Measurements from ENCODE around the gene LRIT3. TPM values are rescaled to one million over a fixed set of nuclear protein-coding genes. Genes with fewer than 3 reads are reported as not detected.

LRIT3 gene
- total and polyA plus RNA-seq, 2 of the 8 experiments (the other 6 are each of a cell fraction or from before 2014, with no cell fraction given), result 0.11 TPM; not detected in 1

DNA sequence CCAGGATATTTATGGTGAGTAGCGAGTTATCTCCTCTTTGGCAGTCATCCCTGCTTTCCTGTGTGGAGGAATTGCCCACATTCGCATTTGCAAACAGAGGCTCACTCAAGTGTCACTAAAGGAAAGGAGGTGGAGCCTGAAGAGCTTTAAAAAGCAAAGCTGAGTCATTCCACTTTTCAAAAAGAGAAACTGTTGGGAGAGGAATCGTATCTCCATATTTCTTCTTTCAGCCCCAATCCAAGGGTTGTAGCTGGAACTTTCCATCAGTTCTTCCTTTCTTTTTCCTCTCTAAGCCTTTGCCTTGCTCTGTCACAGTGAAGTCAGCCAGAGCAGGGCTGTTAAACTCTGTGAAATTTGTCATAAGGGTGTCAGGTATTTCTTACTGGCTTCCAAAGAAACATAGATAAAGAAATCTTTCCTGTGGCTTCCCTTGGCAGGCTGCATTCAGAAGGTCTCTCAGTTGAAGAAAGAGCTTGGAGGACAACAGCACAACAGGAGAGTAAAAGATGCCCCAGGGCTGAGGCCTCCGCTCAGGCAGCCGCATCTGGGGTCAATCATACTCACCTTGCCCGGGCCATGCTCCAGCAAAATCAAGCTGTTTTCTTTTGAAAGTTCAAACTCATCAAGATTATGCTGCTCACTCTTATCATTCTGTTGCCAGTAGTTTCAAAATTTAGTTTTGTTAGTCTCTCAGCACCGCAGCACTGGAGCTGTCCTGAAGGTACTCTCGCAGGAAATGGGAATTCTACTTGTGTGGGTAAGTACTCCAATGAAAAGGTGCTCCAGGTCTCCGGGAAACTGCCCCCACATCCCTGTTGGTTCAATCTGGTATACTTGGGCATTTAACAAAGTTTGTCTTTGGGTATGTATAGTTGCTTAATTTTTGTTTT, 65.0 kb downstream of the LRIT3 start, which contains the start of gene EGF:
Gene EGF (plus strand): TSS at position 178 of the 890 bp plus-strand sequence. CDS start 453 bp downstream, at position 631.
- Histone ChIP-seq H3K27me3 (replicated peaks in 1 of 4; ENCODE audit: control insufficient read depth in 3 of 4, extremely low read depth in 1 of 4, insufficient read depth in 3 of 4, low read length in 3 of 4) (no peaks in the 10 kb centered on the region), H3K79me1 (ENCODE audit: low read depth, low read length) (no peaks in the 10 kb centered on the region), H2AK5ac (ENCODE audit: low read depth, low read length) (no peak within 1 kb of the TSS), H3K14ac (ENCODE audit: insufficient read length) (no peak within 1 kb of the TSS), H2BK120ac (replicated peaks; ENCODE audit: low read depth, low read length) (no peak within 1 kb of the TSS), H3K4ac (replicated peaks; ENCODE audit: insufficient read length, low read depth, low read length) (no peak within 1 kb of the TSS), H3K23ac (ENCODE audit: insufficient read length) (no peak within 1 kb of the TSS), H3K23me2 (ENCODE audit: low read depth, low read length) (no peaks in the 10 kb centered on the region), H2BK12ac (ENCODE audit: low read depth, low read length) (no peak within 1 kb of the TSS), H4K5ac (ENCODE audit: insufficient read length, low read depth, low read length) (no peak within 1 kb of the TSS), H3K4me3 (ENCODE audit: extremely low read depth in 1 of 4, insufficient read depth in 2 of 4, low read depth in 3 of 4, low read length in 4 of 4) (peak within 1 kb of the TSS in 1 of 4 experiments; percentile 16; a peak in 1 of 8 replicates), H3K36me3 (ENCODE audit: control insufficient read depth in 2 of 4, insufficient read depth in 4 of 4, low read length in 3 of 4) (no peaks in the 10 kb centered on the region), H3K9me3 (ENCODE audit: insufficient read depth in 2 of 2, low read depth in 1 of 2, low read length in 1 of 2) (no peaks in the 10 kb centered on the region), H2BK5ac (ENCODE audit: low read depth, low read length) (no peak within 1 kb of the TSS; the same call in 1 of the 2 replicates), H2BK15ac (ENCODE audit: low read length) (no peak within 1 kb of the TSS), H3K56ac (replicated peaks; ENCODE audit: insufficient read length, low read depth, low read length) (no peak within 1 kb of the TSS), H4K20me1 (replicated peaks in 1 of 2; ENCODE audit: control insufficient read depth in 1 of 2, insufficient read depth in 2 of 2, low read length in 2 of 2) (no peaks in the 10 kb centered on the region), H2AFZ (ENCODE audit: low read length) (peak within 1 kb of the TSS; percentile 8; the same call in 1 of the 2 replicates), H3K18ac (ENCODE audit: extremely low read depth, low read length) (peak within 1 kb of the TSS; percentile 12; the same call in 1 of the 2 replicates), H2BK20ac (ENCODE audit: low read length) (peak within 1 kb of the TSS; percentile 72; the same call in 1 of the 2 replicates), H3K27ac (ENCODE audit: low read depth, low read length) (no peak within 1 kb of the TSS), H4K91ac (replicated peaks; ENCODE audit: insufficient read length, low read length) (no peak within 1 kb of the TSS), H3K79me2 (ENCODE audit: control insufficient read depth in 1 of 2, insufficient read depth in 2 of 2, low read length in 2 of 2) (no peaks in the 10 kb centered on the region), H3K4me2 (ENCODE audit: insufficient read depth in 1 of 2, low read depth in 2 of 2, low read length in 2 of 2) (peak within 1 kb of the TSS; percentile 7 to 24; a peak in 1 of 4 replicates), H3K9ac (replicated peaks in 1 of 4; ENCODE audit: extremely low read depth in 1 of 4, low read depth in 3 of 4, low read length in 3 of 4) (no peak within 1 kb of the TSS), H4K8ac (ENCODE audit: extremely low read depth, insufficient read depth, low read length) (no peak within 1 kb of the TSS), H3K4me1 (replicated peaks in 1 of 4; ENCODE audit: control insufficient read depth in 3 of 4, insufficient read depth in 4 of 4, low read length in 3 of 4) (peaks cover 0 to 12% (median 6%) of the 10 kb centered on the region in 4 experiments; a peak in 5 of 7 replicates)
- TF ChIP-seq ASH2L (IDR thresholded peaks at IDR 0.05; ENCODE audit: low read length) (peak; percentile 32), TAF1 (IDR thresholded peaks at IDR 0.05; ENCODE audit: low read depth, low read length) (0 out of 2 replicates have a peak, but pooled peaks have one; percentile 40), POLR2A (IDR thresholded peaks at IDR 0.05; ENCODE audit: control extremely low read depth in 1 of 2, low read depth in 2 of 2, low read length in 2 of 2) (0 out of 3 replicates have a peak, but pooled peaks of 1 of the 2 experiments have one; percentile 22), RAD21 (IDR thresholded peaks at IDR 0.05 in 1 of 2, conservative IDR thresholded peaks at IDR 0.05 in 1 of 2; ENCODE audit: low read depth in 2 of 2, low read length in 2 of 2) (no peak), CHD1 (IDR thresholded peaks at IDR 0.05; ENCODE audit: low read depth, low read length) (no peak), MAFK (IDR thresholded peaks at IDR 0.05; ENCODE audit: low read depth, low read length) (peak; percentile 66; the same call in 1 of the 2 replicates)
- TF ChIP-seq, protein P1, sequence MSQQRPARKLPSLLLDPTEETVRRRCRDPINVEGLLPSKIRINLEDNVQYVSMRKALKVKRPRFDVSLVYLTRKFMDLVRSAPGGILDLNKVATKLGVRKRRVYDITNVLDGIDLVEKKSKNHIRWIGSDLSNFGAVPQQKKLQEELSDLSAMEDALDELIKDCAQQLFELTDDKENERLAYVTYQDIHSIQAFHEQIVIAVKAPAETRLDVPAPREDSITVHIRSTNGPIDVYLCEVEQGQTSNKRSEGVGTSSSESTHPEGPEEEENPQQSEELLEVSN (IDR thresholded peaks at IDR 0.05), result no peak
- FAIRE-seq, result peak; percentile 48
- ChIA-PET POLR2A (ENCODE audit: partially characterized antibody) (no interaction called here), CTCF (ENCODE audit: partially characterized antibody) (interaction anchor here (0.7 to 1.1 kb wide), 3 partner anchors 11 to 67 kb away, joined by 3 to 4 read pairs (median 3); no protein-coding TSS in a partner anchor)
- 79% methylated on average over 9 of the region's 9 CpGs; no CpG with 5 or more reads in 1 of the 2 experiments for WGBS, 2 experiments (ENCODE audit: extremely low coverage in 1 of 2, insufficient coverage in 1 of 2, insufficient read length in 1 of 2, insufficient replicate concordance in 2 of 2, low coverage in 1 of 2, low lambda C conversion rate in 2 of 2, missing lambda C conversion rate in 1 of 2)
- DNase-seq (ENCODE audit: low read depth in 1 of 2, low spot score in 2 of 2), result no peak

Measured in H1 (cell line).